Gastrocnemius medialis (tissue), 4 donors: ENCODE data around the gene KCNQ2.

Experiments used
- POLR2A ChIP-seq, 2 donors: fragments of 450-650 bp; IDR thresholded peaks; one replicate each; pipeline ENCODE4 v1.6.1; 2017; ENCODE audit warnings: antibody characterized with exemption in 2 of 2, mild to moderate bottlenecking in 2 of 2, moderate library complexity in 2 of 2
- TF ChIP-seq, protein P1 (sequence below), 5 experiments: fragments of 450-650 bp in 3 of 5; fragments of 200-600 bp in 2 of 5; sonication (generic) in 2 of 5; IDR thresholded peaks in 4 of 5; conservative IDR thresholded peaks in 1 of 5; 1 replicate in 4 of 5; 2 replicates in 1 of 5; pipeline ENCODE4 v1.5.1; 2016 to 2019; ENCODE audit warnings: antibody characterized with exemption in 5 of 5, mild to moderate bottlenecking in 3 of 5, moderate library complexity in 3 of 5

DNA sequence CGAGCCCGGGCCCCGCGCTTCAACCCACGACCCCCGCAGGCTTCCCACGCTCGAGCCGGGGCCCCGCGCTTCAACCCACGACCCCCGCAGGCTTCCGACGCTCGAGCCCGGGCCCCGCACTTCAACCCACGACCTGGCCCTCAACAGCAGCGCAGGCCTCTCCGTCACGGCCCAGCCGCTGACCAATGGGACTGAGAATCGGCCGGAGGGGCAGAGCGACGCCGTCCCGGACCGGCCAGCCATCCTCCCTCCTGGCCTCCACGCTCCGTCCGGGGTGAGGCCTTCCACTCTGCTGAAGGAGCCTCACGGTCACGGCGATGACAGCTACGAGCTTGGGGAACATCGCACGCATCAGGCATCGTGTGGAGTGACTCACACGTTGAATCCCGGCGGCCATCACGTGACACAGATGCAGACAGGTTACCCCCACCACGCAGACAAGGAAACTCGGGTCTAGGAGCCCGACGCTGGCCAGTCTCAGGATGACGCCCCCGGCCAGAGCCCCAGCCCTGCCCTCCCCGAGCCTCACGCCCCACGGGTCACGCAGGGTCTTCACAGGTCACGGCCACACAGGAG lies 6.1 kb downstream of the KCNQ2 start:
- TF ChIP-seq, protein P1, sequence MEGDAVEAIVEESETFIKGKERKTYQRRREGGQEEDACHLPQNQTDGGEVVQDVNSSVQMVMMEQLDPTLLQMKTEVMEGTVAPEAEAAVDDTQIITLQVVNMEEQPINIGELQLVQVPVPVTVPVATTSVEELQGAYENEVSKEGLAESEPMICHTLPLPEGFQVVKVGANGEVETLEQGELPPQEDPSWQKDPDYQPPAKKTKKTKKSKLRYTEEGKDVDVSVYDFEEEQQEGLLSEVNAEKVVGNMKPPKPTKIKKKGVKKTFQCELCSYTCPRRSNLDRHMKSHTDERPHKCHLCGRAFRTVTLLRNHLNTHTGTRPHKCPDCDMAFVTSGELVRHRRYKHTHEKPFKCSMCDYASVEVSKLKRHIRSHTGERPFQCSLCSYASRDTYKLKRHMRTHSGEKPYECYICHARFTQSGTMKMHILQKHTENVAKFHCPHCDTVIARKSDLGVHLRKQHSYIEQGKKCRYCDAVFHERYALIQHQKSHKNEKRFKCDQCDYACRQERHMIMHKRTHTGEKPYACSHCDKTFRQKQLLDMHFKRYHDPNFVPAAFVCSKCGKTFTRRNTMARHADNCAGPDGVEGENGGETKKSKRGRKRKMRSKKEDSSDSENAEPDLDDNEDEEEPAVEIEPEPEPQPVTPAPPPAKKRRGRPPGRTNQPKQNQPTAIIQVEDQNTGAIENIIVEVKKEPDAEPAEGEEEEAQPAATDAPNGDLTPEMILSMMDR (IDR thresholded peaks at IDR 0.05 in 4 of 5, conservative IDR thresholded peaks at IDR 0.05 in 1 of 5): no peak
- TF ChIP-seq POLR2A (IDR thresholded peaks at IDR 0.05): no peak
